Tibial artery (tissue), 4 donors: Measurements from ENCODE around the gene PGAP2.
"Not testable (repeated sequence)": the region's sequence is repeated elsewhere in the genome, so short reads cannot be mapped to it uniquely, and the experiment has no call there.

Experiments
- DNase-seq, 2 donors: peaks; one replicate each; pipeline ENCODE4 v3.0.0-alpha.2; 2019
- H3K27ac ChIP-seq, 2 donors: fragments of 200-600 bp; sonication (generic) in 1 of 2; 1 replicate in 1 of 2; 2 replicates in 1 of 2; pipeline ENCODE4 v1.5.1; 2018 to 2019; ENCODE audit warnings: mild to moderate bottlenecking in 1 of 2
- H3K27me3 ChIP-seq, 2 donors: fragments of 200-600 bp; sonication (generic) in 1 of 2; one replicate each; pipeline versions ENCODE4 v1.5.1 to v1.6.0; 2016 to 2019
- H3K36me3 ChIP-seq, 3 donors: fragments of 200-600 bp; sonication (generic) in 2 of 3; one replicate each; pipeline ENCODE4 v1.5.1; 2016 to 2019; ENCODE audit warnings: mild to moderate bottlenecking in 2 of 3
- H3K4me1 ChIP-seq, 4 donors: fragments of 200-600 bp; sonication (generic) in 2 of 4; 1 replicate in 3 of 4; 2 replicates in 1 of 4; pipeline ENCODE4 v1.5.1; 2016 to 2019
- H3K4me3 ChIP-seq, 2 donors: fragments of 200-600 bp; sonication (generic) in 1 of 2; 1 replicate in 1 of 2; 2 replicates in 1 of 2; pipeline ENCODE4 v1.5.1; 2018 to 2019; ENCODE audit warnings: mild to moderate bottlenecking in 2 of 2
- H3K9me3 ChIP-seq, 3 donors: fragments of 200-600 bp; sonication (generic) in 1 of 3; one replicate each; pipeline ENCODE4 v1.5.1; 2016 to 2019
- intact Hi-C: fragments of 100-400 bp; cut with DNase I; formaldehyde crosslinking; loops from one replicate; pipeline ENCODE4 v1.15.0; 2023; ENCODE audit warnings: low total_unique reads
- TF ChIP-seq, protein P1 (sequence below), 2 experiments: fragments of 200-600 bp in 1 of 2; fragments of 450-650 bp in 1 of 2; IDR thresholded peaks; one replicate each; pipeline ENCODE4 v1.5.1; 2017 to 2019; ENCODE audit warnings: antibody characterized with exemption in 2 of 2, mild to moderate bottlenecking in 1 of 2, moderate library complexity in 1 of 2

The PGAP2 gene

DNA sequence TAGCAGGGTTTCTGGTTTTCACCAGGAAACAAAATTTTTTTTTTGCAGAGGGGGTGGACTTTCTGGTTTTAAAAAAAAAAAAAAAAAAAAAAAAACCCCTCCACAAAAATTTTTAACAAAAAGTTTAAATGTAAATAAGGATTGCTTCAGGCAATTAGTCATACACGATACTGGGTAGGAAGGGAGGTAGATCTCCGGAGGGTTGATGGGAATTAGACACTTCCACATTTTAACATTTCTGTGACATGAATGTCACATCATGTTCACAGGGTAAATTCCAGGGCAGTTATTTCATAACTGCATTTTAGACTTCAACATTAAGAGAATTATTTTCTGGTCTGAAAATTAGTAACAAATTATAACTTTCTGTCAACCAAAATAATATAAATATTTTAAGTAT, 26.9 kb upstream of the PGAP2 start:
- Histone ChIP-seq H3K9me3 (no peaks in the 10 kb centered on the region), H3K27ac (peak overlapping the region in 1 of 2 donors; percentile 30), H3K27me3 (no peaks in the 10 kb centered on the region), H3K36me3 (peaks cover 30 to 44% (median 34%) of the 10 kb centered on the region in 3 donors), H3K4me3 (no peak overlapping the region), H3K4me1 (peaks cover 0 to 25% (median 1%) of the 10 kb centered on the region in 4 donors)
- no peak for DNase-seq
- TF ChIP-seq, protein P1, sequence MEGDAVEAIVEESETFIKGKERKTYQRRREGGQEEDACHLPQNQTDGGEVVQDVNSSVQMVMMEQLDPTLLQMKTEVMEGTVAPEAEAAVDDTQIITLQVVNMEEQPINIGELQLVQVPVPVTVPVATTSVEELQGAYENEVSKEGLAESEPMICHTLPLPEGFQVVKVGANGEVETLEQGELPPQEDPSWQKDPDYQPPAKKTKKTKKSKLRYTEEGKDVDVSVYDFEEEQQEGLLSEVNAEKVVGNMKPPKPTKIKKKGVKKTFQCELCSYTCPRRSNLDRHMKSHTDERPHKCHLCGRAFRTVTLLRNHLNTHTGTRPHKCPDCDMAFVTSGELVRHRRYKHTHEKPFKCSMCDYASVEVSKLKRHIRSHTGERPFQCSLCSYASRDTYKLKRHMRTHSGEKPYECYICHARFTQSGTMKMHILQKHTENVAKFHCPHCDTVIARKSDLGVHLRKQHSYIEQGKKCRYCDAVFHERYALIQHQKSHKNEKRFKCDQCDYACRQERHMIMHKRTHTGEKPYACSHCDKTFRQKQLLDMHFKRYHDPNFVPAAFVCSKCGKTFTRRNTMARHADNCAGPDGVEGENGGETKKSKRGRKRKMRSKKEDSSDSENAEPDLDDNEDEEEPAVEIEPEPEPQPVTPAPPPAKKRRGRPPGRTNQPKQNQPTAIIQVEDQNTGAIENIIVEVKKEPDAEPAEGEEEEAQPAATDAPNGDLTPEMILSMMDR (IDR thresholded peaks at IDR 0.05): no peak
- intact Hi-C loops: no loop called here

DNA sequence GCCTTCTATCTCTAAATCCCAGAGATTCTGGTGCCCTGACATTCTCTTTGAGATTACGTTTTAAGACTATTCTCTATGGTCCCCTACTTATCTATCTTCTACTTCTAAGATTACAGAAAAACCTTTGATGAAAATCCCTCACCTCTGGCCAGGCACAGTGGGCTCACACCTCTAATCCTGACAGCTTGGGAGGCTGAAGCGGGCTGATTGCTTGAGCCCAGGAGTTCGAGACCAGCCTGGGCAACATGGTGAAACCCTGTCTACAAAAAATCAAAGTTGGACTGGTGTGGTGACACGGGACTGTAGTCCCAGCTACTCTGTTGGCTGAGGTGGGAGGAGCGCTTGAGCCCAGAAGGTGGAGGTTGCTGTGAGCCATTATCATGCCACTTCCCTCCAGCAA, 25.4 kb upstream of the PGAP2 start:
- peaks cover 14 to 30% (median 21%) of the 10 kb centered on the region in 3 donors for H3K36me3 ChIP-seq

DNA sequence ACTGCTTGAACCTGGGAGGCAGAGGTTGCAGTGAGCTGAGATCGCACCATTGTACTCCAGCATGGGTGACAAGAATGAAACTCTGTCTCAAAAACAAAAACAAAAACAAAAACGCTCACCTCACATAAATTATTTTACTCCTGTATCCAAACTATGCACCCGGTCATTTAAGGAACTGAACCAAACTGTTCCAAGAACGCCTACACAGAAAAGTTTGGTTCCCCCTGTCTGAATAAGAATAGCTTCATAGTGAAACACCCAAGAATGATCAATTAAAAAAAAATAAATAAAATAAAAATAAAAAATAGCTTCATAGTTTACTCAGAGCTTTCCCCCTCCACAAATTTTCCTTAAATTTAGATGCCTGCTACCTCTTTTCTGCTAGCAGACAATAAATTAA, 24.7 kb upstream of the PGAP2 start:
- Histone ChIP-seq H3K36me3 (peaks cover 8 to 24% (median 15%) of the 10 kb centered on the region in 3 donors), H3K27me3 (no peaks in the 10 kb centered on the region), H3K9me3 (no peaks in the 10 kb centered on the region), H3K4me3 (no peak overlapping the region), H3K27ac (no peak overlapping the region), H3K4me1 (peaks cover 0 to 37% (median 5%) of the 10 kb centered on the region in 4 donors)
- DNase-seq: no peak
- intact Hi-C loops: no loop called here
- TF ChIP-seq, protein P1 (IDR thresholded peaks at IDR 0.05): no peak

More for the DNA sequence above, 25.4 kb upstream of the PGAP2 start:
- Histone ChIP-seq H3K27me3 (no peaks in the 10 kb centered on the region), H3K27ac (no peak overlapping the region), H3K9me3 (no peaks in the 10 kb centered on the region), H3K4me3 (no peak overlapping the region), H3K4me1 (peaks cover 0 to 37% (median 5%) of the 10 kb centered on the region in 4 donors)
- TF ChIP-seq, protein P1 (IDR thresholded peaks at IDR 0.05): no peak
- intact Hi-C loops: no loop called here
- DNase-seq: no peak

DNA sequence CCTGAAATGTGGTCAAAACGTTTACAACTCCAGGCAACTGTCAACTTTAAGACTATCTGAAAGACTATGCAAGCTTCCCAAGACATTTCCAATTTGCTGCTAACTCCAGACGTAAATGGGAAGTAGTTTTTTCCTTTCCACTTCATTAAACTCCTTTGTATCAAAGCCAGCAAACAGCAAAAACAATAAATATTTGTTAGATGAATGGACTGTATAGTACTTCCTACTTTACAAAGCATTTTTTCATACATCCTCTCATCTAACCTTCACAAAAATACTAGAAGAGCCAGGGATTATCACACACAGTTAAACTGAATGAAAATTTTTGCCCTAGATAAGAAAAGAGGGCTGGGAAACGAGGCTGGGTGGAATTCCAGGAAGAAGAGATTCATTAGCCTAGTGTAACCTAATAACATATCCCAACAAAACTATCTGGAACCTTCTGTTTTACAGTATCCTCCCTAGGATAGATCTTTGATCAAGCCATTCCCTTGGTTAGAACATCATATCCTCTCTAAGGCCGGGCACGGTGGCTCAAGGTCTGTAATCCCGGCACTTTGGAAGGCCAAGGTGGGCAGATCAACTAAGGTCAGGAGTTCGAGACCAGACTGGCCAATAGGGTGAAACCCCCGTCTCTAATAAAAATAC, 21.5 kb upstream of the PGAP2 start:
- TF ChIP-seq, protein P1 (IDR thresholded peaks at IDR 0.05): no peak
- no peak overlapping the region for H3K27ac ChIP-seq
- no peaks in the 10 kb centered on the region for H3K9me3 ChIP-seq
- DNase-seq: no peak
- H3K27me3 ChIP-seq: no peaks in the 10 kb centered on the region
- intact Hi-C loops: no loop called here
- peaks cover 0 to 35% (median 10%) of the 10 kb centered on the region in 4 donors for H3K4me1 ChIP-seq
- H3K4me3 ChIP-seq: no peak overlapping the region
- H3K36me3 ChIP-seq: peaks cover 0 to 13% (median 5%) of the 10 kb centered on the region in 3 donors

DNA sequence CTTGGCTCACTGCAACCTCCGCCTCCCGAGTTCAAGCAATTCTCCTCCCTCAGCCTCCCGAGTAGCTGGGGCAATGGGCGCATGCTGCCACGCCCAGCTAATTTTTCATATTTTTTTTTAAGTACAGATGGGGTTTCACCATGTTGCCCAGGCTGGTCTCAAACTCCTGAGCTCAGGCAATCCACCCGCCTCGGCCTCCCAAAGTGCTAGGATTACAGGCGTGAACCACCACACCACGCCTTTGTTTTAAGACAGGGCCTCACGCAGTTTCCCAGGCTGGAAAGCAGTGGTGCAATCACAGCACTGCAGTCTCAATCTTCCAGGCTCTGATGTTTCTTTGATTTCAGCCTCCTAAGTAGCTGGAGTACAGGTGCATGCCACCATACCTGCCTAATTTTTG, 14.0 kb upstream of the PGAP2 start:
- intact Hi-C loops, DNase-seq, H3K4me3 ChIP-seq, H3K27ac ChIP-seq, H3K9me3 ChIP-seq, H3K27me3 ChIP-seq: not testable (repeated sequence)
- peaks cover 15 to 36% (median 16%) of the 10 kb centered on the region in 3 donors for H3K36me3 ChIP-seq
- peaks cover 0 to 48% (median 27%) of the 10 kb centered on the region in 4 donors for H3K4me1 ChIP-seq

DNA sequence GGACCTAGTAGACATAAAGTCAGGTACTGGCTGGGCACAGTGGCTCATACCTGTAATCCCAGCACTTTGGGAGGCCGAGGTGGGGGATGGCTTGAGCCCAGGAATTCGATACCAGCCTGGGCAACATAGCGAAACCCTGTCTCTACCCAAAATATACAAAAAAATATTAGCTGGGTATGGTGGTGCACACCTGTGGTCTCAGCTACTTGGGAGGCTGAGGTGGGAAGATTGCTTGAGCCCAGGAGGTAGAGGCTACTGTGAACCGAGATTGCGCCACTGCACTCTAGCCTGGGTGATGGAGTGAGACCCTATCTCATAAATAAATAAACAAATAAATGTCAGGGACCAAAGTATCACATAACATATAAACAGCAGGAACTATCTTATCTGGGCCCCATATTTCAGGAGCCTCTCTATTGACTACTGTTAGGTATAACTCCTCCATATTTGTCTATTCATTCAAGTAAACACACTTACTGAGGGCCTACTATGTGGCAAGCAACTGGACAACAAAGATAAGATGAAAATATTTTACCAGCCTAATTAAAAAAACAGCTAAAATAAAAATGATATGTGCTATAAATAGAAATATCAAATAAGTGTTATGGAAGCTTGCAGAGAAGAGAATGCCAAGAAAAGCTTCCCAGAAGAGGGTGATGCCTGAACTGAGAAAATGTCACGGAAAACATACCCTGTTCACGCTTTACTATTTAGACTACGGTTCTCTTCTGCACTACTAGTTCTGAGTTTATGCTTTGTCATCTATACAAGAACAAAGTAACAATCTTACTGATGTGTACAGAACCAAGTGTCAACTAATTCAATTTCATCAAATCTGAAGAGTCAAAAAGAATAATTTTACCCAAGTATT, 13.0 kb upstream of the PGAP2 start:
- no peaks in the 10 kb centered on the region for H3K9me3 ChIP-seq
- no peaks in the 10 kb centered on the region for H3K27me3 ChIP-seq
- no peak for DNase-seq
- H3K4me1 ChIP-seq: peaks cover 0 to 41% (median 23%) of the 10 kb centered on the region in 4 donors
- intact Hi-C loops: loop anchor here (5.0 kb wide), 1 partner anchor 47 kb away; the partner anchor contains the start of gene RHOG
- H3K27ac ChIP-seq: peak overlapping the region in 1 of 2 donors; percentile 98
- TF ChIP-seq, protein P1 (IDR thresholded peaks at IDR 0.05): no peak
- peak overlapping the region; percentile 86 to 92 for H3K4me3 ChIP-seq
- H3K36me3 ChIP-seq: peaks cover 15 to 36% (median 16%) of the 10 kb centered on the region in 3 donors
